HG03442 (cell line): ENCODE measurements around the gene EXOC3.
"Not testable (repeated sequence)": the region's sequence is repeated elsewhere in the genome, so short reads cannot be mapped to it uniquely, and the experiment has no call there.

Source experiments
- ATAC-seq: cut with Tn5 transposase; IDR thresholded peaks from one replicate; pipeline ENCODE4 v1.9.1; 2021; ENCODE audit warnings: mild to moderate bottlenecking, moderate library complexity; ENCODE audit not compliant: unreplicated experiment

Gene EXOC3

DNA sequence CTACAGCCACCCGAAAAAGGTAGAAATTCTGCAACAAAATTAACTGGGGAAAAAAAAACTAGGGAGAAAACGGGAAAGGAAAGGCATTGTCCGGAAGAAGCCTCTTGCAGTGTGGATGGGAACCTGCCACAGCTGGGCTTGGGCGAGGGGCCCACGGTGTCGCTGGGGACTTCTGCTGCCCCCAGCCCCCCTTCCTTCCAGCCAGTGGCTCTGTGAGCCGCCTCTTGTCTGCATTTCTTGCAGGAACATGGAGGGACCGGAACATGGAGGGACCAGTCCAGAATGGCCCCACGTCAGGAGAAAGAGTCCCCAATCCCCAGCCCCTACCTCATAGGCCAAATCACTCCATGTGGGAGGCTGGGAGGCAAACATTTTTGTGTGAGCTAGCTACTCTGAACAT lies 36.9 kb upstream of the EXOC3 start:
- ATAC-seq = no peak

DNA sequence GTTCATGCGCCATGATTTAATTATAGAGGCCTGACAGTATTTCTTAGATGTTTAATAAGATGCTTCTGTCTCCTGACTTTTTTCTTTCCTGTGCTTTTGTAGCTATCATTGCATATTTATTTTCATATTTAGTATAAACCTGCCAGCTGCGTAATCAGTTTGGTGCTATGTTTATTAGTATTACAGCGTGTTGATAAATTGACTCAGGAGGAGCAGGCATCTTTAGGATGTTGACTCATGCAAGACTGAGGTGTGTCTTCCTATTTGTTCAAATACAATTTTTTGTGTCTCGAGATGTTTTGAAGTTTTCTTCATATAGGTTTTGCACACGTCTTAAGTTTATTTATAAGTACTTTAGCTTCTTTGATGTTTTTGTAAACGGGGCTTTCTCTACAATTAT lies 35.9 kb upstream of the EXOC3 start:
- no peak for ATAC-seq

DNA sequence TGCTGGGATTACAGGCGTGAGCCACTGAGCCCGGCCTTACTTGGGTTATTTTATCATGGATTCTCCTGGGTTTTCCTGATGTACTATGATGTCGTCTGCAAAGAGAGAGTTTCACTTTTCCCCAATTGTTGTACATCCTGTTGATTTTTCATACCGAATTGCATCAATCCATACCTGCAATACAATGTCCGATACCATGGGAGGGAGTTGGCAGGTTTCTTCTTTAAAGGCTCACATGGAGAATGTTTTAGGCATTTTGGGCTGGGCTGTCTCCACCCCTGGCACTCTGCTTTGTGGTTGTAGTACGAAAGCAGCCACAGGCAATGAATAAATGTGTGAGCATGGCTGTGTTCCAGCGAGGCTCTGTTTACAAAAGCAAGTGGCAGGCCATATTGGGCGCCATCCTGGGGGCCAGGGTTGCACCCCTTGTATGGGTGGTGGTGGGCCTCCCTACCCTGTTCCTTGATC lies 35.1 kb upstream of the EXOC3 start:
- ATAC-seq = no peak

DNA sequence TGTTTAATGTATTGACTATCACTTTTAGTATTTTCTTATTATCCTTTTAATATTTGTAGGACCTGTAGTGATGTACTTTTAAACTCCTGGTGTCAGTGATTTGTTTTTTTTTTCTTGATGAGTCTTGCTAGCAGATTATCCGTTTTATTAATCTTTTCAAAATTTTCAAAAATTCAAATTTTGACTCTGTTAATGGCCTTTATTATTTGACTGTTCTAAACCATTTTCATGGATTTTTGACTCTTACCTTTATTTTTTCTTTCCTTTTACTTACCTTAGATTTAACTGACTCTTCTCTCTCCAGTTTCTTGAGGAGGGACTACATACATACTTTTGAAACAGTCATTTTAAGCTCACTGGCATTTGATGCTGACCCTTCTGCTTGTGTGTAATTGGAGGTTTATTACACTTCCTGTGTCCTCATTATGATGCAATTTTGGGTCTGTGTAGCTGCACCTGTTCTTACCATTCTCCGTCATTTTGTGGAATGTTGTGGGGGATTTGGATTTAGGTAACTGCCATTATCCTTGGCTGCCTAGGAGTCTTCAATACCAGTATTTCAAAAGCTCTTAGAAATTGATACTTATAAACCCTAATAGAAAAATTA lies 32.0 kb upstream of the EXOC3 start:
- no peak for ATAC-seq

DNA sequence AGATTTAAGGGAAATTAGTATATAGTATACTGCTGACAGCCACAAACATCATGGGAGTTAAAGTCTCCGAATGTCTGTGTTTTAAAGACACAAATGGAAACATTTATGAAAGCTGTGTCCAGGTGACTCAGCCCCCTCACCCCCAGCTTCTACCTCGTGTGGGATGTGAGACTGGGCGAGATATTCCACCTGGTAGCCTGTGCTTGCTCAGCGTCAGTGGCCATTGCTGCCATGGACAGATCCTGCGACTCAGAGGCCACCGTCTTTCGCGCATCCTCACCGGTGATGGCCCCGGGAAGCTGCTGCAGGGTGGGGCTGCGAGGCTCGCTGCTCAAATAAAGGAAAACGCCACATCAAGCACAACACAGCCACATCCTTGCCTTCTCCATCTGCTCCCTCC lies 31.2 kb upstream of the EXOC3 start:
- ATAC-seq = no peak

DNA sequence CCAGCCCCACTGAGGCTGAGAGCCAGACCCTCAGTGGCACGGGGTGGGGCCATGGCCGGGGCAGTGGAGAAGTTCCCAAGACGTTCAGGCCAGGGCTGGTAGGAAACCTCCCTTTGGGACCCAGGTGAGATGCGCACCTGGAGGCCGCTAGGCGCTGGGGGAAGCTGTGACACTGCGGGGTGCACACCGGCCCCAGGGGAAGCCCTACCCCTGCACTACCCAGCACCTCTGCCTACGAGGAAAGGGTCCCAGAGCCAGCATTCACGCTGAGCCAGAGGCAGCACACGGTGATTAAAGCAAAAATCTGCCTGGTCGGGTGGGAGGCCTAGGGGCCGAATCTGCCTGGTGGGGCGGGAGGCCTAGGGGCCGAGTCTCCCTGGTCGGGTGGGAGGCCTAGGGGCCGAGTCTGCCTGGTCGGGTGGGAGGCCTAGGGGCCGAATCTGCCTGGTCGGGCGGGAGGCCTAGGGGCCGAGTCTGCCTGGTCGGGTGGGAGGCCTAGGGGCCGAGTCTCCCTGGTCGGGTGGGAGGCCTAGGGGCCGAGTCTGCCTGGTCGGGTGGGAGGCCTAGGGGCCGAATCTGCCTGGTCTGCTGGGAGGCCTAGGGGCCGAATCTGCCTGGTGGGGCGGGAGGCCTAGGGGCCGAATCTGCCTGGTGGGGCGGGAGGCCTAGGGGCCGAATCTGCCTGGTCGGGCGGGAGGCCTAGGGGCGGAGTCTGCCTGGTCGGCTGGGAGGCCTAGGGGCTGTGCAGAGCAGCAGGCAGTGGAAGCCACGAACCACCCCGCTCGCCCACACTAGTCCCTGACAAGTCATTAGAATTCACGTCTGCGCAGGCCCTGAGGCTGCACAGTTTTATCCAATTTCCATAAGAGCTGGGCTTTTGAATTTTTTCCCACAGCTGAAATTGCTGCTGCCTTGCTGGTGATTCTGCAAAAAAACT lies 27.7 kb upstream of the EXOC3 start:
- not testable (repeated sequence) for ATAC-seq

DNA sequence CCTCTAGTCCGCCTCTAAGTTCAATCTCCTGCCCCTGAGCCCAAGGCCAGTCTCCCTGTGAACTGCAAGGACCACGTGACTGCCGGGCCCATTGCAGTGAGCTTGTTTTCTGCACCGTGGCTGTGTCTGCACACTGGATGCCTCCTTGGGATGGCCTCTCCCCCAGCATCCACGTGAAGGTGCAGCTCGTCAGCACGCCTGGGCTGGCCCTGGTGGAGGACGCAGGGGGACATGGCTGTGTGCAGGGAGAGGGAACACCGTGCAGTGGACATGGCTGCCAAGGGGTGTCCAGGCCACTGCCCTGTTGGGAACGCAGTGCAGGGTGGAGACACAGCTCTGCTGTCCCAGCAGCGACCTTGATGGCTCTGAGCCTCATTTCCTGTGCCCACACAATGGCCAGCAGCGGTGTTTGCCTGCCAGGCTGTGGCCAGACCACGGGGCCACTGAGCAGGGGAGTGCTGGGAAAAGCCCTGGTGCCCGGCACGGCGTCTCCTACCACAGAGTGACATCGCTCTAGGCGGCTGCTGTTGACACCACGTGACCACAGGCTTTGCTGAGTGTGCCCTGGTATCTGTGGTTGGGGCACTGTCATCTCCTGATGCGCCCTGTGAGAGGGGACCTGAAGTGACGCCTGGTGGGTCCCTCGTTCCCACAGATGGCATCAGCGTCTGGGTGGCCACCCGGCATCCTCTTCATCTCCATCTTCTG lies 26.9 kb upstream of the EXOC3 start:
- no peak for ATAC-seq

DNA sequence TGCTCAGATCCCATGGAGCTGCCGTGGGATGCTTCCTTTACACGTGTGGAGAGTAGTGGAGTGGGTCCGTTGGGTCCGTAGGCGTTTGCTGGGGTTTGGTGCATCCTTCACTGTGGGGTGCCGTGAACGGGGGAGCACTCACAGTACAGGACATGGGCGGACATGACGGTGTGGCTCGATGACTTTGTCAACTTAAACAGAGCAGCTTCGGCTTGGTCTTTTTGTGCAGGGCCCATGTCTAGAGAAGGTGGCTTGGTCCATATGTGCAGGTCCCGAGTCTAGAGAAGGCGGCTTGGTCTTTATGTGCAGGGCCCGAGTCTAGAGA lies 26.4 kb upstream of the EXOC3 start:
- ATAC-seq = no peak

DNA sequence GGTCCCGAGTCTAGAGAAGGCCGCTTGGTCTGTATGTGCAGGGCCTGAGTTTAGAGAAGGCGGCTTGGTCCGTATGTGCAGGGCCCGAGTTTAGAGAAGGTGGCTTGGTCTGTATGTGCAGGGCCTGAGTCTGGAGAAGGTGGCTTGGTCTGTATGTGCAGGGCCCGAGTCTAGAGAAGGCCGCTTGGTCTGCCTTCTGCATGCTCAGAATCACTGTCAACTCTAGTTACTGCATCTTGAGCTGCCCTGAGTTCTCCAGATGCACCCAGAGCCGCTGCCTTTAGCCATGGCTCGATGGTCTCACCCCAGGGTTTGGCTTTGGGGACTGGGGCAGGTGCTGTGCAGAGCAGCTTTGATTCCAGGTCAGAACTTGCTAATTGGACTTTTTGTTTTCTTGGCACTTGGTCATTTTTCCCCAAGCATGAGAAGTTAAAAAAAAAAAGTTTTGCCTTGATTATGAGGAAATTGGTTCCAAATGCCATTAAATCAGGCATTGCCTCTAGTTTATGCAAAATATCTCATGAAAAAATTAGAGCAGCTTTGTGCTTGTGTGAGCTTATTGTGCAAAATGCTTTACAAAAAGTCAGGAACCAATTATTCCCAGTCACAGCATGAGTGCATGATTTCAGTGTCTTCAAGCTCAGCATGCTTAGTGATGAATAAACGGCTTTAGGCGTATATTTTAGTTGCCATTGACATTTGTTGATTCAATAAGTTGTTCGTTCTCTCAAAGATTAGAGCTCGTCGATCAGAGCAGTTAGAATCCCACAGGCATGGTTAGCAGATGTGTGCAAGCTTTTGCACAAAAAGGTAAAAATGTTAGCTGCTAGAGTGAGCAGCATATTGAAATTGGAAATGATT lies 25.4 kb upstream of the EXOC3 start:
- ATAC-seq = no peak

DNA sequence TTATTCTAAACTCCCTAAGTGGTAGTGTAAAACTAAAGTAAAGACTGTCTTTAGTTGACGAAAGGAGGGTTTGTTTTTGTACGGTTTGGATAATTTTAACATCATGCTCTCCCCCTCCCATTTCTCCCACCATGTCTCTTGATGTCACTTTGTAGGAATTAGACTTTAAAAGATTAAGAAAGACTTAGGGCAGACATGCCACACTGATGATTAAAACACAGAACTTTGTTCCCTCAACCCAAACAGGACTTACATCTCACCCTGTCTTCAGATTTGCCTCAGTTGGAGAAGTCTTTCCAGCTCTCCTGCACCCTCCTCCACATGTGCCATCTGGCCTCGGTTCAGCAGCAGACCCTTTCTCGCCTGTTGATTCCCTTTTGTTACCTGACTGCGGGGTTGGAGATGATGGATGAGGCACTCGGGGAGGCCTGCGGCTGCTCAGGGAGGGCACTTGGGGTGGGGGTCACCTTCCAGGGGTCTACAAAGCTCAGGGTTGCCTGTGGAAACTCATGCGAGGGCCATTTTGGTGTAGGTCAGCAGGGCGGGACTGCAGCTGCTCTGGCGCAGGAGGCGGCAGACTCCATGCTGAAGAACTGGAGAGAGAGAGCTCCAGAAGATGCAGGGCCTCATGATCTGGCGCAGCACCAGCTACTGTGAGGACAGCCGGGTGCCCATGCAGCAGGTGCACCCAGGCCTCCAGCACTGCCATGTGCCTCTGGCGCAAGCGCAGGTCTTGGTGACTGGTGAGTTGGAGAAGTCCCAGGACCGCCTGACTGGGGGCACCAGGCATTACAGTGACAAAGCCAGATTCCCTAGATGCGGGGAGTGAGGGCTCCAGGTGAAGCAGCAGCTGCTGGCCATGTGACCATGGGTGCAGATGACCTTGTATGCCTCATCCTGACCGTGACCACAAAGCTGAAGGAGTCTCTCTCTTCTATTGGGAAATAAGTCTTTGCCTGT lies 24.5 kb upstream of the EXOC3 start:
- no peak for ATAC-seq

DNA sequence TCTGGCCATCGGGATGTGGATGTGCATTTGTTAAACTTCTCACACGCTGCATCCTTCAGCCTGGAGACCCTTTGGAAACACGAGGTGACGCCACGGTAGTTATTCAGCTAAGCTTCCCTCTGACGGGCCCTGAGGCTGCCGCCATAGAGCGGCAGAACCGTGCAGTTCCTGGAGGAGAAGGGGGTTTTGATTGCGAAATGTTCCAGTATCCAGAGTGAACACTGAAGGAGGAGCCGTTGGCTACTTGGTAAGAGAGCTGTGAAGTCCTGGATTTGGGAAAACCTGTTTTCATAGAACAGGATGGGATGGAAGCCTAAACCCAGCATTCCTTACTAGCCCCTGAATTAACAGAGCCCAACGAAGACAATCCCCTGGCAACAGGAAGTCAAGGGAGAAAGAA lies 23.0 kb upstream of the EXOC3 start:
- ATAC-seq = no peak

DNA sequence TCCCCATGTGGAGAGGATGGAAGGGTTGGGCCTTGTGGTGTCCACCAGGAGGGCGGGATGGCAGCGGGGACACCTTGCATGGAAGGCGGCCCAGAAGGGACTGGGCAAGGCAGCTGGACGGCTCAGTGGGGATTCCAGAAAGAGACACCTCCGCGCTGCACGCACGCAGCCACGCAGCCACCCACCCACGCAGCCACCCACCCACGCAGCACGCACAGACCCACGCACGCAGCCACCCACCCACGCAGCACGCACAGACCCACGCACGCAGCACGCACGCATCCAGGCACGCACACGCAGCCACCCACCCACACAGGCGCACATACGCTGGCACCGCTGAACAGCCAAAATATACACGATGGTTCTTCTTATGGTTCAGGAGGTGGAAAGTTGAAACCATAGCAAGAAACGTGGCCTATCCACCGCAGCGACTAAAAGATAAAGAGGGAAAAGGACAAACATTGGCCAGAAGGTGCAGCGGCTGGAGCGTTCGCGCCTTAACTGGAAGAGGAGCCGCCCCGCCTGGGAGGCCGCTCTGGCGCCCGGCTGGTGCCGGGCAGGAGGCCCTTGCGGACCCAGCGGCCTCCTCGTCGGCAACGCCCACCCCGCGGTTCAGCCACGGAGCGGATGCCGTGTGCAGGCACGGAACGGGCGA lies 22.2 kb upstream of the EXOC3 start:
- no peak for ATAC-seq

DNA sequence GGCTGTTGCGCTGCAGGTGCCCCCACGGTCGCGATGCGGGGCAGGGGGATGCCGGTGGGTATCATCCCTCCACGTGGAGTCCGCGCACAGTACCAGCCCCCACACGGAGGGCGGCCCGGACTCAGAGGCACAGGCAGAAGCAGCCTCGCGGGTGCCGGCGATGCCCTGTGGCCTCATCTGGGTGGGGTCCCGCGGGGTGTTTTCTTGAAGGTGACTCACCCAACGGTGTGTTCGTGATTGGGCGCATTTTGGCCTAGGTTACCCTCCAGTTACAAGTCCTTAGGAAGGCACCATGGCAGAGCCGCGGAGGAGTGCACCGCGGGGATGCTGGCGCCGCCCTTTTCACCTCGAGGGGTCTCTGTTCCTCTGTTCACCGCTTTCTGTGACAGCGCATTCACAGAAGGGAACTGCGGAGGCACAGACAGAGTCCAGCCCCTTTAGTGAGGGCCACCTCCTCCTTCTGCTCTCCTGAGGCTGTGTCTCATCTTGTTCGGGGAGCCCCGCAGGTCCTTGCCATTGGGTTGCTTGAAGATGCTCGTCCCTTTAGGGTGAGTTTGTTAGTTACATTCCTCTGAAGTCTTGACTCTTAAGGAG lies 21.6 kb upstream of the EXOC3 start:
- ATAC-seq = no peak

DNA sequence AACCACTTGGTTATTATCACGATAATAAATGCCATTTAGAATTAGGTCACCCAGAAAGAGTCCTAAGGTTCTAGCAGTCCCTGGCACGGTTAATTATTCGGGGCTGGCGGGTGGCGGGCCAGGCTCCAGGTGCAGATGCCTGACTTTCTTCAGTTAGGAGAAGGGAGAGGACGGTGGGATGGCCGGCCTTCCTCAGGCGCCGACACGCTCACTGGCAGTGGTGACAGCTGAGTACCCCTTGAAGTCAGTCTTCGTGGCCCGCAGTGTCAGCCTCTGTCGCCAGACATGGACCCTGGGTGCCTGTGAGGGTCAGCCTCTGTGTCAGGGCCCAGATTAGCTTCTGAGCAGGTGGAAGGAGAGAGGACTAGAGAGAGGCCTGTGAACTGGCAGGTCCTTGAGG lies 21.1 kb upstream of the EXOC3 start:
- ATAC-seq = no peak

DNA sequence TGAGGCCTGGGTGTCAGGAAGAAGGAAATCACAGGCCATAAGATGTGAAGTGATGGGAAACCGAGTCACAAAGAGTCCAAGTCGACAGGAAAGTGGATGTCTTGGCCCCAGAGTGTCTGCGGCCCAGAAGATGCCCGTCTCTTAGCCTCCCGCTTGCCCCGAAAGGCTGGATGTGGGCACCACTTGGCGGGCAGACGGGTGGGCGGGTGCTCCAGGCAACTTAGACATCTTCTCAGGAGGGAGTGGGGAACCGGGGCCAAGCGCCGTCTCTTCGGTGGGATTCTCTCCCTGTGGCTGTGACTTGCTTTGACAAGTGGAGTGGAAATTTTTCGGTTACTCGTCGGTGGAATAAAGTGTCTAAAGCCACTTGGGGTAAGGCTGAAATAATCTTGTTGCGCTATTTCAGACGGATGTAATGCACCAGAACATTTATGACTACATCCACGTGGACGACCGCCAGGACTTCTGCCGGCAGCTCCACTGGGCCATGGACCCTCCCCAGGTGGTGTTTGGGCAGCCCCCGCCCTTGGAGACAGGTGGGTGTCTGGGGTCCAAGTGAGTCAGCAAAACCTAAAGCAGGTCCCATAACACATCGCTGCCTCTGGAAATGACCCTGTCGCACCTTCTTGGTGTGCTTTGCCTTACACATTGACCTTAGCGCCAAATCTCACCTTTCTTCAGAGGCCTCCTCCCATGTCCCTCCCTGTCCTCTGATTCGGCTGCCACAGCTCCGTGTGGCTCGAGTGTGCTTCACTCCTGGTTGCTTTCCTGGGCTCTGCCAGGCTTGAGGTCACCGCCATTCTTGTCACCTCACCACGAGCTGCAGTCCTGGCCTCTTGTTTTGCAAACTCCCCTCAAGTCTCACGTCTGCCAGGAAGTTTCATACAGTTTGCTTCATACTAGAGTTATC lies 20.4 kb upstream of the EXOC3 start:
- ATAC-seq = no peak

DNA sequence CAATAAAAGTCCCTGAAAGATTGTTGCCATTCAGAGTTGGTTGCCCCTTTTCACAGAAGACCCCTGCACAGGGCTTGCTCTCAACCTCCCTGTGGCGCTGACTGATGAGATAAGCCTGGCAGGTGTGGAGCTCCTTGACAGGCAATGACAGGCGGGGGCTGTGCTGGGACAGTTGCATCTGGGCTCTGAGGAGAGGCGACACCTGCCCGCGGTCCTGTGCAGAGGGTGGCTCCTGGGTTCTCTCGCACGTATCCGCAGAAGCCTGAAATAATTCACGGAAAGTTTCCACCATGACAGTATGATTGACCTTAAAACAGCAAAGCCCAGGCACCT lies 19.8 kb upstream of the EXOC3 start:
- no peak for ATAC-seq

DNA sequence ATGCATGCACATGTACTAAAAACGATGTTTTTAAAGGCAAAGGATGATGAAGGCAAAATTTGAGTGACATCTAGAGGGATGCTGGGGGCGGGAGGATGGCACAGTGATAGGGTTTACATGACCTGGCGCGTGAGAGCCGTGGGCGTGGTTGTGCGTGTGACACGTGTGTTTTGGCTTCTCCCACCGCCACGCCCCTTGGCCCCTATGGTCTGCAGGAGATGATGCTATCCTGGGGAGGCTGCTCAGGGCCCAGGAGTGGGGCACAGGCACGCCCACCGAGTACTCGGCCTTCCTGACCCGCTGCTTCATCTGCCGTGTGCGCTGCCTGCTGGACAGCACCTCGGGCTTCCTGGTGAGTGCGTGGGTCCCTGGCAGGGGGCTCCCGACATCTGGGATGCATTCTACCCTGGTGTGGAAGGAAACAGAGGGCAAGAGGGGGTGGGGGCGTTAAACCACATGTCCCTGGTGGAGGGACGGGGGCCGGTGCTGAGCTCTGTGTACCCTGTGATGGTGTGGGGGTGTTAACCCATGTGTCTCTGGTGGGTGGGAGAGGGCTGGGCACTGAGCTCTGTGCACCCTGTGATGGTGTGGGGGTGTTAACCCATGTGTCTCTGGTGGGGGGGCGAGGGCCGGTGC lies 19.2 kb upstream of the EXOC3 start:
- ATAC-seq = no peak
